NB4 (cell line): ENCODE measurements around the gene SLC2A1.

Experiments used
- DNase-seq: peaks from one replicate; pipeline ENCODE4 v3.0.0; 2010; ENCODE audit warnings: low read depth
- H3K4me3 ChIP-seq: one replicate; pipeline ENCODE4 v1.5.1; 2011; ENCODE audit warnings: mild to moderate bottlenecking, low read depth, low read length, moderate library complexity
- MYC ChIP-seq: IDR thresholded peaks from 2 replicates; pipeline ENCODE4 v1.6.1; 2011; ENCODE audit warnings: low read depth, low read length
- POLR2A ChIP-seq: IDR thresholded peaks from 2 replicates; pipeline ENCODE4 v1.6.1; 2011; ENCODE audit warnings: mild to moderate bottlenecking; ENCODE audit not compliant: insufficient read length; ENCODE audit errors: extremely low read depth
- TF ChIP-seq, protein P1 (sequence below): IDR thresholded peaks from 2 replicates; pipeline ENCODE4 v1.6.1; 2011; ENCODE audit warnings: low read depth, low read length
- TF ChIP-seq, protein P2 (sequence below): IDR thresholded peaks from one replicate; pipeline ENCODE4 v1.5.1; 2012; ENCODE audit warnings: low read depth, low read length

SLC2A1 gene

GRCh38 chr1:42947965-42948732, 10.5 kb downstream of the SLC2A1 start:
- DNase-seq: no peak
- no peak overlapping the region for H3K4me3 ChIP-seq
- TF ChIP-seq MYC (no peak), POLR2A (no peak)
- TF ChIP-seq, protein P1, sequence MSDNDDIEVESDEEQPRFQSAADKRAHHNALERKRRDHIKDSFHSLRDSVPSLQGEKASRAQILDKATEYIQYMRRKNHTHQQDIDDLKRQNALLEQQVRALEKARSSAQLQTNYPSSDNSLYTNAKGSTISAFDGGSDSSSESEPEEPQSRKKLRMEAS: no peak

DNA sequence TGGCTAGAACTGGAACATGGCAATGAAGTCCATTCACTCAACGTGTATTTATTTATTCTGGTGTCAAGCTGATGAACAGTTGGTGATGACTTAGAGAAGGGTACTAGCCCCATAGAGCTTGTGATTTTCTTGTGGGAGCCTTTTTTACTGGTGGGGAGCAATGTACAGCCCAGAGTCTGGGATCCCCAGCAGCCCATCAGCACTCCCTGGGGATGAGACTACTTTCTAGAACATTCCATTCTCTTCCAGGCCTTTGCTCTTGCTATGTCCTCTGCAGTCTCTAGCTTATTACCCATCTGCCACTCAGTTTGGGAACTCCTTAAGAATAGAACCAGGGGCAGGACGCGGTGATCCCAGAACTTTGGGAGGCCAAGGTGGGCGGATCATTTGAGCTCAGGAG, 11.6 kb downstream of the SLC2A1 start:
- no peak for DNase-seq
- no peak overlapping the region for H3K4me3 ChIP-seq
- TF ChIP-seq POLR2A: no peak
- TF ChIP-seq, protein P2, sequence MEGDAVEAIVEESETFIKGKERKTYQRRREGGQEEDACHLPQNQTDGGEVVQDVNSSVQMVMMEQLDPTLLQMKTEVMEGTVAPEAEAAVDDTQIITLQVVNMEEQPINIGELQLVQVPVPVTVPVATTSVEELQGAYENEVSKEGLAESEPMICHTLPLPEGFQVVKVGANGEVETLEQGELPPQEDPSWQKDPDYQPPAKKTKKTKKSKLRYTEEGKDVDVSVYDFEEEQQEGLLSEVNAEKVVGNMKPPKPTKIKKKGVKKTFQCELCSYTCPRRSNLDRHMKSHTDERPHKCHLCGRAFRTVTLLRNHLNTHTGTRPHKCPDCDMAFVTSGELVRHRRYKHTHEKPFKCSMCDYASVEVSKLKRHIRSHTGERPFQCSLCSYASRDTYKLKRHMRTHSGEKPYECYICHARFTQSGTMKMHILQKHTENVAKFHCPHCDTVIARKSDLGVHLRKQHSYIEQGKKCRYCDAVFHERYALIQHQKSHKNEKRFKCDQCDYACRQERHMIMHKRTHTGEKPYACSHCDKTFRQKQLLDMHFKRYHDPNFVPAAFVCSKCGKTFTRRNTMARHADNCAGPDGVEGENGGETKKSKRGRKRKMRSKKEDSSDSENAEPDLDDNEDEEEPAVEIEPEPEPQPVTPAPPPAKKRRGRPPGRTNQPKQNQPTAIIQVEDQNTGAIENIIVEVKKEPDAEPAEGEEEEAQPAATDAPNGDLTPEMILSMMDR: no peak
- no peak for TF ChIP-seq MYC
- TF ChIP-seq, protein P1: no peak

DNA sequence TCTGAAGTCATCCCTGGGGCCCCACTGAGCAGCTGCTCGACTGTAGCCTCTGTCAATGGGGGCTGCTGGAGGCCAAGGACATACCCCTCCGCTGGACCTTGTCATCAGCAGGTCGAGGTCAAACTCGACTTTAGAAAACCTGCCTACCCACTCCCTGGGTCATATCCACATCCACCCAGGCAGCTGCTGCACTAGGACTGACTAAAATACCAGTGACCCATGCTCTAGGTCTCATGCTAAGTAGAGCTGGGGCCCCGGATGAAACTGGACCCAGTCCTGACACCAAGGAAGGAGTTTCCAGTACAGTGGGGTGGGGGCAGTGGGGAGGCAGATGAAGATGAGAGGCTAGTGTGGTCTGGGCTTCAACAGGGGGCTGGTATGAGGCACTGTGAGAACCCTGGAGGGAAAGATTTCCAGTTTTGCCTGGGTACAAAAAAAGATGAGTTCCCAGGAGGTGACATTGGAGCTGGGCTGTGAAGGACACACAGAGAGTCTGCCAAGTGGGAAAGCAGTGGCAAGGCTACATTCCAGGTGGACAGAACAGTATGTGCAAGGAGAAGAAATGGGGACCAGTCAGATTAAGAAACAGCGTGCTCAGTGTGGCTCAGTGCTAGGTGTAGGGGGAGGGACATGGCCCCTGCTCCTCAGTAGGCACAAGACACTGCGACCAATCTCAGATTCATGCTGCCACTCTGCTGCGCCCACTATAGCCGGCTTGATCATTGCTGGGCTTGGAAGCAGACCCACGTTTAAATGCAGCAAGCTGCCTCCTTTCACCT, 12.4 kb downstream of the SLC2A1 start:
- TF ChIP-seq MYC: no peak
- TF ChIP-seq, protein P2: no peak
- no peak for TF ChIP-seq POLR2A
- TF ChIP-seq, protein P1: no peak
- no peak overlapping the region for H3K4me3 ChIP-seq
- no peak for DNase-seq

GRCh38 chr1:42945164-42945563, 13.5 kb downstream of the SLC2A1 start:
- TF ChIP-seq, protein P2: no peak
- TF ChIP-seq, protein P1: no peak
- no peak for TF ChIP-seq MYC
- TF ChIP-seq POLR2A: no peak
- no peak for DNase-seq

DNA sequence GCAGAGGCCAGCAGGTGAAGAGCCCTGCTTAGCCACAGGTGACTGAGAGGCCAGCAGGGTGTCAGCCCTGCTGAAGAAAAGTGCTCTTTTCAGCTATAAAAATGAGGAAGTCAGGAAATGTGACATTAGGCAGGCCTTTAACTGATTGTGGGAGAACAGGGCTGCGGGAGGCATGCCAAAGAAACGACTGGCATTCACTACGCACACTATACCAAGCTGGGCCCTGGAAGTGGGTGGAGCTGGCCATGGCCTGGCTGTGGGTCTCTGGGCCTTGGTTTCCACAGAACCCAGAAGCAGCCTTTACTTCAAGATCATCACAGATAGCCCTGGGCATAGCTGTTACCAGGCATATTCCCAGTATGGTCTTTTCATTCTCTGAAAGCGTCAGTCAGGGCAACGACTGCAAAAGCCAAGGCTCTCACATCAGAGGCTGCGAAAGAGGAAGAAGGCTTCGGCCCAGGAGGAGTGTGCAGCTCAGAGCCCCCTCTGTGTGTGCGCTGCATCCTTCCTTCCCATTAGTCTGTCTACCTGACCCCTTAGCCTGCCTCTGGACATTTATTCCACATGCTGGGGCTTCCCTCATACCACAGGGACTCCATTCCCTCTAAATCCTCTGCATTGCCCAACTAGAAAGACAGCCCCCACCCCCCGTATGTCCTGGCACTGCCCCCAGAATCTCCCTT, 14.3 kb downstream of the SLC2A1 start:
- TF ChIP-seq POLR2A: no peak
- TF ChIP-seq, protein P2: no peak
- no peak for TF ChIP-seq MYC
- TF ChIP-seq, protein P1: no peak
- H3K4me3 ChIP-seq: no peak overlapping the region
- peak; percentile 38 for DNase-seq

More at GRCh38 chr1:42945164-42945563, 13.5 kb downstream of the SLC2A1 start:
- H3K4me3 ChIP-seq: no peak overlapping the region
